Left lobe of liver (tissue), 2 donors: ENCODE measurements around the gene MLYCD. TPM values are rescaled to one million over a fixed set of nuclear protein-coding genes. Genes with fewer than 3 reads are reported as not detected.
A peak's percentile ranks its signal among the peaks of the same experiment; 100 is the strongest.

Experiments used
- ATAC-seq: fragments of 200-7000 bp; cut with Tn5 transposase; one replicate; pipeline ENCODE4 v1.9.1; 2020; ENCODE audit warnings: mild to moderate bottlenecking, moderate library complexity
- DNase-seq: peaks from one replicate; pipeline ENCODE4 v3.0.0-alpha.2; 2020; ENCODE audit warnings: low spot score
- total RNA-seq: library from RNA; stranded (reverse); gene quantifications from one replicate; pipeline ENCODE4 v1.2.1, GENCODE V29; 2021
- donor health status: DM: no; HTN: no; CAD: no; lungs with moderate emphysema.
- donor health status: DM: no; HTN: yes; CAD: no.

Gene MLYCD
- total RNA-seq, 1 donor from 2014 or later = 17.1 TPM

- DNase-seq = no peak
- peak; percentile 9 for ATAC-seq
Observed at GRCh38 chr16:83966153-83966696, 67.3 kb downstream of the MLYCD start.

GRCh38 chr16:83967091-83967490, 68.2 kb downstream of the MLYCD start:
- DNase-seq = no peak
- no peak for ATAC-seq

GRCh38 chr16:83967838-83968305, 69.0 kb downstream of the MLYCD start, which contains the start of gene NECAB2:
Gene NECAB2 (plus strand): TSS chr16:83968244. CDS start chr16:83968649, 405 bp downstream.
- DNase-seq = no peak
- ATAC-seq = peak; percentile 45

DNA sequence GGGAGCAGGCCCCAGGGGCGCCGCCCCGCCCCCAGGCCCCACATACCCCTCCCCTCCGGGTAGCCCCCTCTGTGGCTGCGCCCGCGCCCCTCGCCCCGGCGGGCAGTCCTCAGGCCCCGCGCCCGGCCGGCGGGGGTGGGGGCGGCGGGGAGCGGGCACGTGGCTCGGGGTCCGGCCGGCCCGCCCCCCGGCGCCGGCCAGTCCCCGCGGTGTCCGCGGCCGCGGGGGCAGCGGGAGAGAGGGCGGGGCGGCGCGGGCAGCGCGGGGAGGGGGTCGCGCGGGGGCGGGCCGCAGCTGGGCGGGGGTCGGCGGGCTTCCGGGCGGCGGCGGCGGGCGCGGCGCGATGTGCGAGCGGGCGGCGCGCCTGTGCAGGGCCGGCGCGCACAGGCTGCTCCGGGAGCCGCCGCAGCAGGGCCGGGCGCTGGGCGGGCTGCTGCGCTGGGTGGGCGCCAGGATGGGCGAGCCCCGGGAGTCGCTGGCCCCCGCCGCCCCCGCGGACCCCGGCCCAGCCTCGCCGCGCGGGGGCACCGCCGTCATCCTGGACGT, 69.5 kb downstream of the MLYCD start:
- ATAC-seq (peak; percentile 2), DNase-seq (no peak)

- no peak for ATAC-seq
- no peak for DNase-seq
Observed at GRCh38 chr16:83968891-83969649, 70.2 kb downstream of the MLYCD start.

DNA sequence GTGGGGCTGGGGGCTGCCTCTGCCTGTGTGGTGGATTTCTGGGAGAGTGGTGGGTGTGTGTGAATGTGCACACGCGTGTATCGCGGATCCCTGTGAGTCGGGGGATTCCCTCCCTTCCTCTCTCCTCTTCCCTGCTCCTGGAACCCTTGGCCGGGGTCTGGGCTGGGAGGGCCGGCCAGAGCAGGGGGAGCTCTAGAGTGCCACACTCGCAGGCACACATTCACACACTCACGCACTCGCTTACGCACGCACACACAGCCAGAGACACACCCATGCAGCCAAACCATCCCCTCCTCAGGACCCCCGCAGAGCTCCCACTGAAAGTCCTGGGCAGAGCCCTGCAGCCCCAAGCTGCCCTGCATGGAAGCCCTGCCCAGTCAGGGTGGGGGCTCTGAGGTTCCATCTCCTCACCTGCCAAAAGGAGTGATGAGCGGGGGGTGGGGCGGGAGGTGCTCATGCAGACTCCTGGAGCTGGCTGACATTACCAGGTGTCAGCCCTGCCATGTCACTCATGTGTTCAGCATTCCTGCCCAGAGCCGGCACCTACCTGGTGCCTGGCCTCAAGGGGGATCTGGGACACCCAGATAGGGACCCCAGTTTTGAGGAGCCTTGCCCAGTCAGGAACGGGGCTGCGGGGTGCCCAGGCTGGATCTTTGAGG, 71.0 kb downstream of the MLYCD start:
- no peak for DNase-seq
- ATAC-seq = peak; percentile 10

DNA sequence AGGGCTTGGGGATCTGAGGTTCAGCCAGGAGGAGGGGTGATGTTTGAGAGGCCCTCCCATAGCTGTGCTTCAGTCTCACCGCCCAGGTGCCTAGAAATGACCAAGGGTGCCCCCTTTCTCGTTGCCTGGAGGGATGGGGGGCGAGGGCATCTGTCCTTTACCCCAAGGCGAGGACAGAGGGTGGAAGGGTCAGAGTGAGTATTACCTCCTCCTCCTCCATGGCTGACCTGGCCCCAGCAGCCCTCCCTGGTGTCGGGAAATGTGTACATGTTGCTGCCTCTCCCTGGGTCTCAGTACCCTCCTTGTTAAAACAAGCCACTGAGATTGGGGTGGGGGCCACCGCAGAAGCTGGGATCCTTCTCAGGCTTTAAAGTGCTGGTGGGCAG, 71.5 kb downstream of the MLYCD start:
- no peak for ATAC-seq
- no peak for DNase-seq

- DNase-seq = peak; percentile 71
- ATAC-seq = peak; percentile 71
Observed at GRCh38 chr16:83971165-83972130, 72.5 kb downstream of the MLYCD start.

DNA sequence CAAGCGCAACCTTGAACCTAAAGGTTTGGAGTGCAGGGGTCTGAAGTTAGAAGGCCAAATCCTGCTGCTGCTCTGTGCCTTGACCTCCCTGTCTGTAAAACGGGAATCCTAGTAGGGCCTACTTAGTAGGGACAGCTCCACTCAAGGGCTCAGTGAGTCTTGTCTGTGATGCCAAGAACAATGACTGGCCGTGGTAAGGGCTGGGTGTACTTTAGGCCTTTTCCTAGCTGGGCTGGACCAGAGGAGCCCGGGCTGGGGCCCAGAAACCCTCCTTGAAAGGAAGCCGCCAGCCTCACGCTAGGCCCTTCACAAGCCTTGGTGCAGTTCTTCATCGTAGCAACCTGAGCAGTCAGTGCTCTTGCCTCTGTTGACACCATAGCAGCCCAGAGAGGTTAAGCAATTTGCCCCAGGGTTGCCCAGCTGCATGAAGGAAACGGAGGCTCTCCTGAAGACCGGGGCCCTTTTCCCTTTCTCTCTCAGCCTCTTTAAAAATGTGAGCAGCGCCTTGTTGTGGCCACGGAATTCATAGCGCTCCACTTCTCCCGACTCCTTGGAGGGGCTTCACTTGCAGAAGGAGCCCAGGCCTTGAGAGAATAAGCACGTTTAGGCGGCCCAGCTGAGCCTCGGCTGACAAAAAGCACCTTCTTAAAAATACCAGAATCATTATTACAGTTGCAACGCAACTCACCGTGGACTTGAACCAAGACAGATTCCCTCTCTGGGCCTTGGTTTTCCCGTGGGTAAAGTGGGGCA, 73.5 kb downstream of the MLYCD start:
- DNase-seq (no peak), ATAC-seq (no peak)

DNA sequence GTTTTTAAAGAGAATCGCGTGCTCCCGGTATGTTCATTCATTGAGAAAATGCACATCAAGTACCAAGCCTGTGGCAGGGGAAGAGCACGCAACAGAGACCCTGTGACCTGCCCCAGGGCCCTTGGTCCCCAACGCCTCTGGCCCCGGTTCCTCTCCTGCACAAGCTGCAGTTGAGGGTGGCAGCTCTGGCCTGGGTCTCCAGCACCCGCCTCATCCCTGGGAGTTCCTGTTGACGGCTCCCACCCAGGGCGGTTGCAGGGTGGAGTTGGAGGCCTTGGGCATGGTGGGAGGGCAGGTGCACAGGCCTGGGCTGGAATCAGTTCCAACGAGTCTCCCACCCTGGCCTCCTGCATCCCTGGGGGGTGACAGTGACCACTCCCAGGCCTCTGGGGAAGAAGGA, 74.2 kb downstream of the MLYCD start:
- no peak for DNase-seq
- no peak for ATAC-seq

DNA sequence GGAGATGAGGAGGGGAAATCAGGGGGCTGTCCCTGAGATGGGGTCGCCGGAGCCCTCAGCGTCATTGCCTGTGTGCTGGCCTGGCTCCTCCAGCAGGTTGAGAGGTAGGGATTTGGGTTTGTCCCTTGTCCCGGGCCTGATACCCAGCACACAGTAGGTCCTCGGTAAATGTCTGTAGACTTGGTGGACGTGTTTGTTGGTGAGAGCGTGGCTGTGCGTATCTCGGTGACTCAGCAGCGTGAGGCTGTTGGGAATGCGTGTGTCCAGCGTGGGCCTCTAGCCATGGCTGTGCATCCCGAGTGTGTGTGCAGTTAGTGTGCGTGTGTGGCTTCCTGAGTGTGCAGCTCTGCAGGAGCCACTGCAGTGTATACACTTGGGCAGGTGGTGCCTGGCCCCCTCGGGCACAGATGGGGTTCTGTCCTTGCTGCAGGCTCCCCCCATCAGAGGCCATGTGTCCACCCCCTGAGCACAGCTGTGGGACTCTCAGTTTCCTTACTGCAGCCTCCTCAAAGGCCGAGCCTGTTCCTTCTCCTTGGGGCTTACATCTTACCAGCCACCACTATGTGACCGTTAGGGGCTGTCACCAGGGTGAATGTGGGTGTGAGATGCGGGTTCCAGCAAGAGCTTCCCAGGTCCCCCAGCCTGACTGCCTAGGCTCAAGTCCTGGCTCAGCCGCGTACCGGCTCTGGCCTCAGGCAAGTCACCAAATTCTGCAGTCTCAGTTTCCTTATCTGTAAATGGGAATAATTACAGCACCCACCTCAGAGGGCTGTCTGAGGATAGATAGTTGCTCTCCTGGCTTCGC, 74.9 kb downstream of the MLYCD start:
- DNase-seq = no peak
- no peak for ATAC-seq

GRCh38 chr16:83974475-83974874, 75.6 kb downstream of the MLYCD start:
- no peak for ATAC-seq
- DNase-seq = no peak

DNA sequence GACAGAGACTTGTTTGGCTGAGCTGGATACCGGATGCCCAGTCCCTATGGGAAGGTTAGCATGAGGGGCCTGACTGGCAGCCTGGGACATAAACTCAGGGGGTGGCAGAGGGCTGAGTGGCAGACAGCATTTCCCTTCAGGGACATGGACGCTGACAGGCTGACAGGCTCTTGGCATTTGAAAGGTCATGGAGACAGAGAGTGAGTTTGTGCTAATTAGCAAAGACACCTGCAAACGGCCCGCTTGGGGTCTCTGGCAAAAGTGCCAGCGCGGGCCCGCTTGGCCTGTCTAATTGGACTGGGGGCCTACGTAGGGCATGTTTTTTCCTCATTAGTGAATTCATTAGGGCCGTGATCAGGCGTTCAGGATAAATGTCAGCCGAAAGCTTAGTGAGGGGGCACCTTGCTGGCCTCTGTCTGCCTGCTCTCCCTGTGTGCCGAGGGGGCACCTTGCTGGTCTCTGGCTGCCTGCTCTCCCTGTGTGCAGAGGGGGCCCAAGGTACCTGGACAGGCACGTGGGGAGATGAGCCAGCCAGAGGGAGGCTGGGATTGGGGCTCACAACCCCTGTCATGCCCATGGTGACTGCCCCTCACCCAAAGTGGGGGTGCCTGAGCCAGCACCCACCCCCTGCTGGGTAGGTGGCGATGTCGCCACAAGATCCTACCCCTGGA, 76.8 kb downstream of the MLYCD start:
- no peak for DNase-seq
- no peak for ATAC-seq

Other genes with a start within 250 kb of the MLYCD start
- 31.9 TPM for gene HSBP1, start 91.1 kb upstream of the MLYCD start, total RNA-seq
- 89.4 TPM for gene OSGIN1, start 54.1 kb downstream of the MLYCD start, total RNA-seq
- 12.9 TPM for gene NECAB2, start 69.1 kb downstream of the MLYCD start, total RNA-seq
- not detected for gene SLC38A8, start 143.7 kb downstream of the MLYCD start, total RNA-seq
- 41.3 TPM for gene MBTPS1, start 217.8 kb downstream of the MLYCD start, total RNA-seq
- gene HSDL1, start 246.1 kb downstream of the MLYCD start, total RNA-seq = 4.7 TPM
- gene DNAAF1, start 246.2 kb downstream of the MLYCD start, total RNA-seq = not detected